ENCODE data around the gene PTH1R.

The PTH1R gene

DNA sequence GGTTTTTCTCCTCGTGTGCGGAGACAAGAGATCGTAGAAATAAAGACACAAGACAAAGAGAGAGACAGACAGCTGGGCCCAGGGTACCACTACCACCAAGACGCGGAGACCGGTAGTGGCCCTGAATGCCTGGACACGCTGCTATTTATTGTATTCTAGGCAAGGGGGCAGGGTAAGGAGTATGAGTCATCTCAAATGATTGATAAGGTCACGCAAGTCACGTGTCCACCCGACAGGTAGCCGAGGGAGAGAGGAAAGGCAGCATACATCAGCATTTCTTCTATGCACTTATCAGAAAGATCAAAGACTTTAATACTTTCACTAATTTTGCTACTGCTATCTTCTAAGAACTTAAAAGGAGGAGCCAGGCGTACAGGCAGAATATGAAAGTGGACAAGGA, 42.5 kb upstream of the PTH1R start:
- no peak for TF ChIP-seq CTCF (IDR thresholded peaks at IDR 0.05; ENCODE audit: extremely low read depth, insufficient read depth, missing control alignments)
- in situ Hi-C loops (cut with MboI; ENCODE audit: low pct_unique_long_range_greater_than_20kb, low sequenced_read_pairs, unreplicated experiment) = no loop called here
- no peak for DNase-seq (ENCODE audit: low spot score)

GRCh38 chr3:46835491-46835890, 42.0 kb upstream of the PTH1R start:
- in situ Hi-C loops (cut with MboI; ENCODE audit: low pct_unique_long_range_greater_than_20kb, low sequenced_read_pairs, unreplicated experiment) = no loop called here
- no peak for TF ChIP-seq CTCF (IDR thresholded peaks at IDR 0.05; ENCODE audit: extremely low read depth, insufficient read depth, missing control alignments)
- no peak for DNase-seq (ENCODE audit: low spot score)

DNA sequence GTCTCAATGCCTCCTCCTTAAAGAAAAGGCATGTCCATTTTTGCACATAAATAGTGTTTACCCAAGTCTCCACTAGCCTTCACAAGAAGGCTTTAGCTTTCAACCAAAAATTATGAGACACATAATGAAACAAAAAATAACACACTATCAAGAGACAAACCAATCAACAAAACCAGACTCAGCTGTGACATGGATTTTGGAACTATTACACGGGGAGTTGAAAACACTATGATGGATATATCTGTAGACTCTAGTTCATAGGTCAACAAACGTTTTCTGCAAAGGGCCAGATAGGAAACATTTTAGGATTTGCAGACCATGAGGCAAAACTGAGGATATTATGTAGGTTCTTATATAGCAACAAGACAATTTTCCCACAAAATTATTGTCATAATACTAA, 39.2 kb upstream of the PTH1R start:
- in situ Hi-C loops (cut with MboI; ENCODE audit: low pct_unique_long_range_greater_than_20kb, low sequenced_read_pairs, unreplicated experiment) = no loop called here
- DNase-seq (ENCODE audit: low spot score) = no peak
- TF ChIP-seq CTCF (IDR thresholded peaks at IDR 0.05; ENCODE audit: extremely low read depth, insufficient read depth, missing control alignments) = no peak

GRCh38 chr3:46840491-46840890, 37.0 kb upstream of the PTH1R start:
- DNase-seq (ENCODE audit: low spot score) = no peak
- in situ Hi-C loops (cut with MboI; ENCODE audit: low pct_unique_long_range_greater_than_20kb, low sequenced_read_pairs, unreplicated experiment) = no loop called here

DNA sequence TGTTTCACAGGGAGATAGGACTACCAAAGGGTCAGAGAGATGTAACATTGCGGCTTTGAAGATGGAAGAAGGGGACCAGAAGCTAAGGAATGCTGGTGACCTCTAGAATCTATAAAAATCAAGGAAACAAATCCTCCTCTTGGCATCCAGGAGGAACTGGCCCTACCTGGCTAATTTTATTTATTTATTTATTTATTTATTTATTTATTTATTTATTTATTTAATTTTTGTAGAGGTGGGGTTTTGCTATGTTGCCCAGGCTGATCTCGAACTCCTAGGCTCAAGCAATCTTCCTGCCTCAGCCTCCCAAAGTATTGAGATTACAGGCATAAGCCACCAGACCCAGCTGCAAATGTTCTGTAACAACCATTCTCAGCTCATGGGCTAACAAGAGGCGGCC, 34.0 kb upstream of the PTH1R start:
- TF ChIP-seq CTCF (IDR thresholded peaks at IDR 0.05; ENCODE audit: extremely low read depth, insufficient read depth, missing control alignments) = no peak
- in situ Hi-C loops (cut with MboI; ENCODE audit: low pct_unique_long_range_greater_than_20kb, low sequenced_read_pairs, unreplicated experiment) = no loop called here
- DNase-seq (ENCODE audit: low spot score) = no peak

More at GRCh38 chr3:46840491-46840890, 37.0 kb upstream of the PTH1R start:
- no peak for TF ChIP-seq CTCF (IDR thresholded peaks at IDR 0.05; ENCODE audit: extremely low read depth, insufficient read depth, missing control alignments)

GRCh38 chr3:46844397-46844796, 33.1 kb upstream of the PTH1R start:
- no peak for DNase-seq (ENCODE audit: low spot score)
- in situ Hi-C loops (cut with MboI; ENCODE audit: low pct_unique_long_range_greater_than_20kb, low sequenced_read_pairs, unreplicated experiment) = no loop called here
- no peak for TF ChIP-seq CTCF (IDR thresholded peaks at IDR 0.05; ENCODE audit: extremely low read depth, insufficient read depth, missing control alignments)

DNA sequence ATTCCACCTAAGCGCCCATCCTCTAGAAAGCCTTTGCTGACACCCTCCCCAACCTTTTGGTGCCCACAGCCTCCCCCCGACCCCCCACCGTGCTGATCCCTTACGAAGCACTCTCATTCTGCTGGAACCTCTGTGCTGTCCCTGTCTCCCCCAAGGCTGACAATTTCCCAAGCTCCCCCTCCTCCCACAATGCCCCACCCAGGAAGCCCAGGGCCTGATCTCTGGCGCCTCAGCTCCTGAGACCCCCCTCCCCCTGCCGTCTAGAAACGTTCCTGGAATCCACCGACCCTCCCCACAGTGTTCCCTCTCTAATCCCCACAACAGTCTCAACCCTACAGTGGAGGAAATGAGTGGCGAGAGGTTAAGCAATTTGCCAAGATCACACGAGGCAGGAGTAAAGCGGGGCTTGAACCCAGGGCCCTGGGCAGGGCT, 32.6 kb upstream of the PTH1R start:
- TF ChIP-seq CTCF (IDR thresholded peaks at IDR 0.05; ENCODE audit: extremely low read depth, insufficient read depth, missing control alignments) = no peak
- no peak for DNase-seq (ENCODE audit: low spot score)
- in situ Hi-C loops (cut with MboI; ENCODE audit: low pct_unique_long_range_greater_than_20kb, low sequenced_read_pairs, unreplicated experiment) = no loop called here
